Measurements from ENCODE around the gene RNF152.

The RNF152 gene

GRCh38 chr18:61855449-61856378, 37.1 kb downstream of the RNF152 start:
- Mint-ChIP-seq H3K4me1 (no peaks in the 10 kb centered on the region), H3K9me3 (no peaks in the 10 kb centered on the region), H3K36me3 (ENCODE audit: low read depth) (no peaks in the 10 kb centered on the region), H3K27ac (no peak overlapping the region), H3K4me3 (no peak overlapping the region), H3K27me3 (ENCODE audit: low read depth) (no peaks in the 10 kb centered on the region)
- no peak for TF ChIP-seq CTCF (IDR thresholded peaks at IDR 0.05; ENCODE audit: unreplicated experiment in 3 of 3)

- H3K36me3 Mint-ChIP-seq (ENCODE audit: low read depth), result no peaks in the 10 kb centered on the region
- H3K4me3 Mint-ChIP-seq, result no peak overlapping the region
- no peaks in the 10 kb centered on the region for H3K4me1 Mint-ChIP-seq
- no peak overlapping the region for H3K27ac Mint-ChIP-seq
- no peak for TF ChIP-seq CTCF (IDR thresholded peaks at IDR 0.05; ENCODE audit: unreplicated experiment in 3 of 3)
- H3K9me3 Mint-ChIP-seq, result no peaks in the 10 kb centered on the region
- no peaks in the 10 kb centered on the region for H3K27me3 Mint-ChIP-seq (ENCODE audit: low read depth)
Observed at GRCh38 chr18:61854578-61855448, 38.0 kb downstream of the RNF152 start.

- Mint-ChIP-seq H3K27me3 (ENCODE audit: low read depth) (no peaks in the 10 kb centered on the region), H3K36me3 (ENCODE audit: low read depth) (no peaks in the 10 kb centered on the region), H3K4me1 (no peaks in the 10 kb centered on the region), H3K4me3 (no peak overlapping the region), H3K27ac (no peak overlapping the region), H3K9me3 (no peaks in the 10 kb centered on the region)
- no peak for TF ChIP-seq CTCF (IDR thresholded peaks at IDR 0.05; ENCODE audit: unreplicated experiment in 3 of 3)
Observed at GRCh38 chr18:61853855-61854254, 39.0 kb downstream of the RNF152 start.

GRCh38 chr18:61852496-61852895, 40.3 kb downstream of the RNF152 start:
- H3K36me3 Mint-ChIP-seq (ENCODE audit: low read depth), result no peaks in the 10 kb centered on the region
- no peaks in the 10 kb centered on the region for H3K9me3 Mint-ChIP-seq
- H3K4me1 Mint-ChIP-seq, result no peaks in the 10 kb centered on the region
- TF ChIP-seq CTCF (IDR thresholded peaks at IDR 0.05; ENCODE audit: unreplicated experiment in 3 of 3), result no peak
- H3K27me3 Mint-ChIP-seq (ENCODE audit: low read depth), result no peaks in the 10 kb centered on the region
- no peak overlapping the region for H3K27ac Mint-ChIP-seq
- H3K4me3 Mint-ChIP-seq, result no peak overlapping the region

GRCh38 chr18:61851940-61852451, 40.8 kb downstream of the RNF152 start:
- TF ChIP-seq CTCF (IDR thresholded peaks at IDR 0.05; ENCODE audit: unreplicated experiment in 3 of 3), result no peak
- Mint-ChIP-seq H3K27me3 (ENCODE audit: low read depth) (no peaks in the 10 kb centered on the region), H3K27ac (no peak overlapping the region), H3K4me1 (no peaks in the 10 kb centered on the region), H3K9me3 (no peaks in the 10 kb centered on the region), H3K36me3 (ENCODE audit: low read depth) (peaks cover 1% of the 10 kb centered on the region), H3K4me3 (no peak overlapping the region)
